Activated CD8-positive, alpha-beta memory T cell treated with anti-CD3 and anti-CD28 coated beads for 48 hours (primary cell): ENCODE results near the gene ATP2C2.

Experiments
- DNase-seq, 3 experiments: peaks; one replicate each; pipeline ENCODE4 v3.0.0-alpha.2; 2020; ENCODE audit warnings: low read depth in 2 of 3, low spot score in 2 of 3

Gene ATP2C2

GRCh38 chr16:84466692-84467091, 98.4 kb downstream of the ATP2C2 start:
- DNase-seq = no peak

- DNase-seq = no peak
Observed at GRCh38 chr16:84467256-84467655, 98.9 kb downstream of the ATP2C2 start.

GRCh38 chr16:84467709-84468108, 99.4 kb downstream of the ATP2C2 start:
- no peak for DNase-seq

- DNase-seq = no peak
Observed at GRCh38 chr16:84471316-84471715, 103.0 kb downstream of the ATP2C2 start.

DNA sequence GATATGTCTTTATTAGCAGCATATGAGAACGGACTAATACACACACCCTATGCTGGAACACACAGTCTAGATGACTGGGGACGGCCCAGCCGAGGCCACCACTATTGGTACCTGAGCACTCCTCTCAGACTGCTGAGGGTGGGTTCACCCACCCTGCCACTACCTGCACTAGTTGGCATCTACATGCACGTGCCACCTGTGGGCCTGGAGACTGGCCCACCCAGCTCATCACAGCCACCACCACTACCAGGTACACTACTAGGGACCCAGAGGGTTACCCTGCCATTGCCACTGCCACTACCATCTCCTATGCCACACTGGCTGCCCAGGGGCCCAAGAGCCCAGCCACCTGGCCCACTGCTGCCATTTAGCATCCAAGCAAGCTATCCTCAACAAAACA, 103.6 kb downstream of the ATP2C2 start:
- DNase-seq = no peak

DNA sequence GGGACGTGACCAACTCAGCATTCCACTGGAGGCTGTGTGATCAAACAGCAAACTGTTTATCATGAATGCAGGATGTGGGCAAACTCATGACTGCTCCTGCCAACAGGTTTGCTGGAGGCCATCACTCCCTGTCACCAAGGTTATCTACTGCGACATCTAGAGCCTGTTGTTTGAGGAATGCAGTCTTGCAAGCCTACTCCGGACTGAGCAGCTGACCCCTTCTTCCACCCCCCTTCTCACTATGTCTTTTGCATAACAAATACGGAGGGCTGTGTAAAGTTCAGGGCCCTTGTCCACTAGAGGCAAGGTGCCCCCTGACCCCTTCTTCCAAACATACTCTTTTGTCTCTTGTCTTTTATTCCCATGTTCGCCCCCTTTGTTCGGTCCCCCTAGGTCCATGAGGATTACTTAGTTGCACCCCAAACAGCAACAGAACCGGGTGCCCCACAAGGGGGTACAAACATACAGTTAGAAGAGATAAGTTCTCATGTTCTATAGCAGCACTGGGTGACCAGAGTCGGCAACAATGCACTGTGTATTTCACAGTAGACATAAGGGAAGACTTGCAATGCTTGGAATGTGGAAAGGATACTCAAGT, 107.4 kb downstream of the ATP2C2 start:
- DNase-seq = no peak

DNA sequence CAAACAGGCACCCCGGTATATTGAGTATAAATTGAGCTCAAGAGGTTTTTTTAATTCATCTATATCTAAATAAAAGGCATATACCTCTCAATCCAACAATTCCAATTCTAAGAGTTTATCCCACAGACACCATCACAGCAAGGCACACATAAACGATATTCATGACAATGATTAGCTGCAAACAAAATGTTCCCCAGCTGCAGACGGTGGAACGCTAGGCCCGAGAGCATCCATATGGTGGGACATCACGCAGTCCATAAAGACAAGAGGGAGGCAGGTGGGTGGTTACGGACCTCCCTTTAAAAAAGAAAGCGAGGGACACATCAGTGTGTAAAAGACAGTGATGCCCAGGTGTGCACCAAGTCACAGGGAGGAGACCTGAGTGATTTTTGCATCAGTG, 108.1 kb downstream of the ATP2C2 start:
- DNase-seq = no peak

DNA sequence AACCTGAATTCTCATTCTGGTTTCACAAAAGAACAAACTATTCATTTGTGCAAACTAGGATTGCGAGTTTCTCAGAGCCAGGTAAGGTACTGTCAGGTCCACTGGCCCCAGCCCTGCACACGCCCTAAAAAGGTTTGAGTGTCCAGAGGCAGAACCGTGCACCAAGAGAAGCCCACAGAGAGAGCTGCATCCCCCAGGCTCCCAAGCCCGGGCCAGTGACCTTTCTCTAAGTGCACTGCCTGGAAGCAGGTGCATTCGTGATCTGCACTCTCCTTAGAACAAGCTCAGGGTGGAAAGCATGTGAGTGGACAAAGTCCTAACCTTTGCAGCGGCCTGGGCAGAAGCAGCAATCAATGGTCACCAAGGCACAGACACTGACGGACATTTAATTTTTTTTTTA, 109.3 kb downstream of the ATP2C2 start:
- DNase-seq = no peak

- no peak for DNase-seq
Observed at GRCh38 chr16:84478172-84478947, 110.0 kb downstream of the ATP2C2 start.

- no peak for DNase-seq
Observed at GRCh38 chr16:84479716-84480450, 111.5 kb downstream of the ATP2C2 start.

DNA sequence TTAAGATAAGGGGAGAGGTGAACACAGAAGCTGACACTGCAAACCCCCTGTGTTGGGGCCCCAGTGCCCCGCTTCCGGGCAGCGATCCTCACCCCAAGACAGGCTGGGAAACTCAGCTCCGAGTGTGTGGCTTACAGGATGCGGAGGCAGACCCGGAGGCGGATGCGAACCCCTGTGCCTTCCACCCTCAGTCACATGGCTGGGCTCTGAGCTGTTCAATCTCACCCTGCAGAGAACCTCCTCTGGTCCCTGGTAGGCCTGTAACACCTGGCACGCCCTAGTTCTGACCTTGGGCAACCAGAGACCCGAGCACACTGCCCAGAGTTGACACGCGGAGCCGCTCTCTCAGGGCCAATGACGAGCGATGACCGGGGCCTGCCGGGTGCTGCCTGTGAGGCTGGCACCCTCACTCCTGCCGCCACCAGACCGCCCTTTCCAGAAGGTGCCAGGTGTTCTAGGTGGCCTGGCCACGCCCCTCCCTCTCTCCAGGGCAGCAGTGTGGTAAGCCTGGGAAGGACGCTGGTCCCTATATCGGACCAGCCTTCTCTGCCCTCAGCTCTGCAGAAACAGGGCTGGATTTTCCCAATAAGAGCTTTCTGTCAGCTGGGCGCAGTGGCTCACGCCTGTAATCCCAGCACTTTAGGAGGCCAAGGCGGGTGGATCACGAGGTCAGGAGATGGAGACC, 112.9 kb downstream of the ATP2C2 start:
- no peak for DNase-seq

GRCh38 chr16:84482001-84482891, 113.9 kb downstream of the ATP2C2 start:
- DNase-seq = no peak

DNA sequence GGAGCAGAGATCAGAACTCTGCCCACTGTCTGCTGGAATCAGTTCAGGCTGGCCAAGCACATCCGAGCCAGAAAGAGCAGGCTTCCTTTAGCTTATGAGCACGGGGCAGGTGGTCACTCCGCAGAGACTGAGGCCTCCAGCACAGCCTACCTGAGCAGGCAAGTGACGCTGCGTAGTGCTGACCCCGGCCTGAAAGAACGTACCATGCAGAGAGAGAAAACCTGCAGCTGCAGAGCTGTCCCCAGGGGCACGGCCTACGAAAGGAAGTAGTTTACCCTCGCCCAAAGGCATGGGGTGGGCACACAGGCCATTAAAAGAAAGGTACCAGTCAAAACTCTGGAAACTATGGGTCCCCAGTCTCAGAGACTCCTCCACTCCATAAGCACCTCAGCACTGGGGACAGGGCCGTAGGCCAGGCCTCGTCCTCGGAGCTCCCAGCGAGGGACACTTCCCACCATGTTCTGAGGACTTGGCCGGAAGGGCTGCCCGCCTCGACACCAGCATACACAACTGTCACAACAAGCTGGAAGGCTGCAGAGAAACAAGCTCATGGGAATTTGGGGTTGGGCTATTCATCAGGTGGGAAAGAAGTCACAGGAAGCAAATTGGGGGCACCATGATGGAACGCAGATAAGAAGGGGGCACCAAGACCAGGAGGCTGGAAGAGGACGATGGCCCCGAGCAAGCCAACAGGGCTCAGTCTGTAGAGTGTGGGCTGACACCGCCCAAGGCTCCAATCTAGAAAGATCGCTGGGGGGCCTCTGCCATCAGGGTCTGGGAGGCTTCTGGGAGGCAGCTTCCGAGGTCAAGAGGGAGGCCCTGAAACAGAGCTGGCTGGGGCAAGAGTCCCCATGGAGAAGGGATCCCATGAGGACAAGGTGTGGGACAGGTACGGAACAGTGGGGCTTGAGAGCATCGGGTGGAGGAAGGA, 114.9 kb downstream of the ATP2C2 start:
- no peak for DNase-seq

DNA sequence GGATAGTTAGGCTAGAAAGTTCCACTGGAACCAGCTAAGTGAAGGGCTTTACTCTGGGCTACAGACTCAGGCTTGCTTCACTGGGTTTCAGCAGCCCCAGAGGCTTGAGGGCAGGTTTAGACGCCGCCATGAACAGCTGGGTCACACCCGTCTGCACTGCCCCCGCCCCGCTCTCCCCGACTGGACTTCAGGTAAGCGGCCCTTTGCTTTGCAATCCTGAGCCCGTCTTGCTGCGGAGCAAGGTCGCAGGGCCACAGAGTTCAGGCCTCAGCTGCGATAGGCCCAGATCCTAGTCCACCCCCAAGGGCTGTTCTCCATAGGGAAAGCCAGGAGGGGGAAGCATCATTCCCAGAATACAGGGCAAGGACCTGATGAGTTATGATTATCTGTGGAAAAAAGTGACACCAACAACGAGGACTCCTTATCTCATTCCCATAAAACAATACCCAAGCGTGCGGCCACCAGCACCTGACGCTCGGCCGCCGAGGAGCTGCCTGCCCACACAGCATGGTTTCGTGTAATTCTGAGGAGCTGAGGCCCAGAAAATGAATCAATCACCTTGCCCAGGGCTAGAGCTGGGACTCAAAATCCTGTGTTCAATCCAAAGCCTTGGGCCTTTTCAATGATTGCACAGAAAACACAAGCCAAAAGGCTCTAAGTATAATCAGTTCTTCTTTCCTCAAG, 115.7 kb downstream of the ATP2C2 start:
- DNase-seq = no peak

DNA sequence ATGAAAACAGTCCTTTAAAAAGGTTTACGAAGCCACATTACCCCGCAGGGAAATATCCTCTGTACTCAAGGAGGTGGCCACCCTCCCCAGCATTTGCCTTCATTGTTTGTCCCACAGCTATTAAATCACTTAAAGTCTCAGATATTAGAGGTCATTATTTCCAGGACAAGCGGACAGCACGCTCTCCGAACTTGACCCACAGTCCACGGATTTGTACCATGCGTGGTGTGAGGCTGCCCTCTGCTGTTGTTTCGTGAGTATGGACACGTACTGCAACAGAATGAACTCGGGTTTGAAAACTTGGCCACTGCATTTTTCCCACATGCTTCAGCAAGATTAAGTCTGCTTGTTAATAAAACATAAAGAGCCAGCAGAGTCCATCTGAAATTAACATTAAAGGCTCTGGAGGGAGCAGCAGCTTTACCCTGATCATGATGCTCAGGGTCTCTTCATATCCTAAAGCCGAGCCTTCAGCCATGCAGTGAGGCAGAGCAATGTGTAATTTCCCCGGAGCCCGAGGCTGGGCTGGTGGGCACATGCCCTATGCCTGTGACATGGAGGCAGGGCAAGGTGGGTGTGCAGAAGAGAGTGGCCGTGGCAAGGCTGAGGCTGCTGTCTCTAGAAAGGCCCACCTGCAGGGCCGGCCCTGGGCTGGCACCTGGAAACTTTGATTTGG, 116.4 kb downstream of the ATP2C2 start:
- DNase-seq = no peak

DNA sequence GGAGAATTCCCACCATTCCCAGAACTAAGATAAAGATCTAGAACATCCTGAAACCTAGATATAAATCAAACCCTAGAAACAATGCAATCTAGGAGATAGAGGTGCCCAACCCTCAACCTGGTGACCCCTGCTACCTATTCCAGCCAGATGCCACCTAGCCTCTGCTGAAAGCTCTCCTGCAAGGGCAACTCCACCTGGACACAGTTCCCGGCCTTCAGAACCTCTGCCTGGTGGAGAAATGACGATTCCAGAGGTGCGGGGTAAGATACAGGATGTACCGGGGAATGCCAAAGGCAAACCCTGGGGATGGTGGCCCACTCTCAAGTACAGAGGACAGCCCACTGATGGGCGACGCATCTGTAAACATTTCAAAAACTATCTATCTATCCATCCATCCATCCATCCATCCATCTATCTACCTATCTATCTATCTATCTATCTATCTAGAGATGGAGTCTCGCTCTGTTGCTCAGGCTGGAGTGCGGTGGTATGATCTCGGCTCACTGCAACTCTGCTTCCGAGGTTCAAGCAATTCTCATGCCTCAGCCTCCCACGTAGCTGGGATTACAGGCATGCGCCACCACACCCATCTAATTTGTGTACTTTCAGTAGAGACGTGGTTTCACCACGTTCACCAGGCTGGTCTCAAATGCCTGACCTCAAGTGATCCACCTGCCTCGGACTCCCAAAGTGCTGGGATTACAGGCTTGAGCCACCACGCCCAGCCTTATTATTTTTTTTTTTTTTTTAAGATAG, 117.1 kb downstream of the ATP2C2 start:
- no peak for DNase-seq

- DNase-seq = no peak
Observed at GRCh38 chr16:84486126-84486525, 117.8 kb downstream of the ATP2C2 start.
